ENCODE measurements around the gene HGS. TPM values are rescaled to one million over a fixed set of nuclear protein-coding genes. Genes with fewer than 3 reads are reported as not detected.

HGS gene
- total RNA-seq, 1 donor from 2014 or later: 88.3 TPM

DNA sequence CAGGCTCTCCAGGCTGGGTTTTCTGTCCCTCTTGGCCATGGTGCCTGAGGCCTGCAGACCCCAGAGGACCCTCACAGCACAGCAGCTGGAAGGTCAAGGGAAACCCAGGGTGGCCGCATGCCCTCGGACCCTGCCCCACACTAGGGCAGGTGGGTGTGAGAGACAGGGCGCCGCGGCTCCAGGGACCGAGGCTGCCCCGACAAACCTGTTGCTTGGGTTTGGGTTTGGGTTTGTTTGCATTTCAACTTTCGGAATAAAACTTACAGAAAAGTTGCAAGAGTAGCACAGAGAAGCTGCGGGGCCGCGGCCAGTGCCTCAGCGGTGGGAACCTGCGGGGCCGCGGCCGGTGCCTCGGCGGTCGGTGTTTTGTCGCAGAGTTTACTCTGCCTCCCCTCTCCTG, 7.8 kb downstream of the HGS start:
- ATAC-seq (no peak), DNase-seq (no peak)
- H3K9me3 ChIP-seq: no peaks in the 10 kb centered on the region
- H3K27ac ChIP-seq: no peak overlapping the region
- no peaks in the 10 kb centered on the region for H3K4me1 ChIP-seq
- TF ChIP-seq, protein P1, sequence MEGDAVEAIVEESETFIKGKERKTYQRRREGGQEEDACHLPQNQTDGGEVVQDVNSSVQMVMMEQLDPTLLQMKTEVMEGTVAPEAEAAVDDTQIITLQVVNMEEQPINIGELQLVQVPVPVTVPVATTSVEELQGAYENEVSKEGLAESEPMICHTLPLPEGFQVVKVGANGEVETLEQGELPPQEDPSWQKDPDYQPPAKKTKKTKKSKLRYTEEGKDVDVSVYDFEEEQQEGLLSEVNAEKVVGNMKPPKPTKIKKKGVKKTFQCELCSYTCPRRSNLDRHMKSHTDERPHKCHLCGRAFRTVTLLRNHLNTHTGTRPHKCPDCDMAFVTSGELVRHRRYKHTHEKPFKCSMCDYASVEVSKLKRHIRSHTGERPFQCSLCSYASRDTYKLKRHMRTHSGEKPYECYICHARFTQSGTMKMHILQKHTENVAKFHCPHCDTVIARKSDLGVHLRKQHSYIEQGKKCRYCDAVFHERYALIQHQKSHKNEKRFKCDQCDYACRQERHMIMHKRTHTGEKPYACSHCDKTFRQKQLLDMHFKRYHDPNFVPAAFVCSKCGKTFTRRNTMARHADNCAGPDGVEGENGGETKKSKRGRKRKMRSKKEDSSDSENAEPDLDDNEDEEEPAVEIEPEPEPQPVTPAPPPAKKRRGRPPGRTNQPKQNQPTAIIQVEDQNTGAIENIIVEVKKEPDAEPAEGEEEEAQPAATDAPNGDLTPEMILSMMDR (IDR thresholded peaks at IDR 0.05): no peak
- intact Hi-C loops (cut with DNase I): no loop called here
- no peak overlapping the region for H3K4me3 ChIP-seq
- no peaks in the 10 kb centered on the region for H3K27me3 ChIP-seq
- H3K36me3 ChIP-seq: peaks cover 97% of the 10 kb centered on the region

DNA sequence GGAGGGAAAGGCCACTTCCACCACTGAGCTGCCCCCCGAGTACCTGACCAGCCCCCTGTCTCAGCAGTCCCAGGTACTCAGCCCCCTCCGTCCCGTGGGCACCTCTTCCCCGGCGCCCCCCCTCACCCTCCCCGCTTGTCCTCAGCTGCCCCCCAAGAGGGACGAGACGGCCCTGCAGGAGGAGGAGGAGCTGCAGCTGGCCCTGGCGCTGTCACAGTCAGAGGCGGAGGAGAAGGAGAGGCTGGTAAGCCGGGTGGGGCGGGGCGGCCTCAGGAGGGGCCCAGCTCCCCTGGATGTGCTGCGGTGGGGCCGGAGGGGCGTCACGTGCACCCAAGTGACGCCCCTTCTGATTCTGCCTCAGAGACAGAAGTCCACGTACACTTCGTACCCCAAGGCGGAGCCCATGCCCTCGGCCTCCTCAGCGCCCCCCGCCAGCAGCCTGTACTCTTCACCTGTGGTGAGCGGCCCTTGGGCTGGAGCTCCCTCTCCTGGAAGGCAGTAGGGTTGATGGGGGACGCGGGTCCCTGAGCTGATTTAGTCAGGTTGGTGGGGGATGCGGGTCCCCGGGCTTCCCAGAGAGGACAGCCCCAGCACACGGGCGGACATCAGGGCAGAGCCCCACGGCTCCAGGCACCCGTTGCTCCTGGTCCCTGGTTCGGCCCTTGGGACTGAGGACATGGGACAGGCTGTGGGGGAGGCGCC, 9.8 kb downstream of the HGS start:
- H3K36me3 ChIP-seq: peaks cover 97% of the 10 kb centered on the region

DNA sequence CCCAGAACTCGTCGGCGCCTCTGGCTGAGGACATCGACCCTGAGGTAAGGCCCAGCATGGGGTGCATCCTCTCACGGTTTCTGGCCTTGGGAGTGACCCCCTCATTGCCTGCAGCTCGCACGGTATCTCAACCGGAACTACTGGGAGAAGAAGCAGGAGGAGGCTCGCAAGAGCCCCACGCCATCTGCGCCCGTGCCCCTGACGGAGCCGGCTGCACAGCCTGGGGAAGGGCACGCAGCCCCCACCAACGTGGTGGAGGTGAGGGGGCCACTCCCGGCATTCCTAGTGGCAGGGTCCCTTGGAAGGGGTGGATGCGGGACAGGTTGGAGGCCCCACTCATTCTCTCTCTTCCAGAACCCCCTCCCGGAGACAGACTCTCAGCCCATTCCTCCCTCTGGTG, 11.0 kb downstream of the HGS start:
- no peaks in the 10 kb centered on the region for H3K27me3 ChIP-seq
- H3K9me3 ChIP-seq: no peaks in the 10 kb centered on the region
- ATAC-seq (no peak), DNase-seq (no peak)
- TF ChIP-seq, protein P1 (IDR thresholded peaks at IDR 0.05): no peak
- no peaks in the 10 kb centered on the region for H3K4me1 ChIP-seq
- H3K4me3 ChIP-seq: no peak overlapping the region
- intact Hi-C loops (cut with DNase I): no loop called here
- no peak overlapping the region for H3K27ac ChIP-seq
- peaks cover 97% of the 10 kb centered on the region for H3K36me3 ChIP-seq

More for the DNA sequence above, 9.8 kb downstream of the HGS start:
- TF ChIP-seq, protein P1 (IDR thresholded peaks at IDR 0.05): no peak
- Histone ChIP-seq H3K4me3 (no peak overlapping the region), H3K4me1 (no peaks in the 10 kb centered on the region), H3K9me3 (no peaks in the 10 kb centered on the region), H3K27ac (no peak overlapping the region), H3K27me3 (no peaks in the 10 kb centered on the region)
- no peak for ATAC-seq
- no peak for DNase-seq
- intact Hi-C loops (cut with DNase I): no loop called here

DNA sequence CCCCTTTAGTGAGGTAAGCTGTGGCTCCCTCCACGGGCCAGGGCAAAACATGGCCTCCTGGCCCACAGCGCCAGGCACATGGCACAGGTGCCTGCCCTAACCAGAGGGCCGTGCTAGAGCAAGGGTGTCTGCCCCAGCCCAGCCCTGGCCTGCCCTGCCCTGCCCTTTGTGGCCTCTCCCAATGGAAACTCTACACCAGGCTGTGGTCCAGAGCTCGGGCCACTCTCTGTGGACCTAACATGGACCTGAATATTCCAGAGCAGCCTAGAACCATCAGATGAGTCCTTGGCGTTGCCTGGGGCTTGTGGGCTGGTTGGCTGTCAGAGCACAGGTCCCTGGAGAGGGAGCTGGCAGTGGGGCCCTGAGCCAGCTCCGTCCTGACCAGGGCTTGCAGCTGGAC, 11.4 kb downstream of the HGS start:
- intact Hi-C loops (cut with DNase I): no loop called here
- Histone ChIP-seq H3K27ac (no peak overlapping the region), H3K4me3 (no peak overlapping the region), H3K9me3 (no peaks in the 10 kb centered on the region), H3K36me3 (peaks cover 96% of the 10 kb centered on the region), H3K4me1 (no peaks in the 10 kb centered on the region), H3K27me3 (no peaks in the 10 kb centered on the region)
- ATAC-seq (no peak), DNase-seq (no peak)
- TF ChIP-seq, protein P1 (IDR thresholded peaks at IDR 0.05): no peak

DNA sequence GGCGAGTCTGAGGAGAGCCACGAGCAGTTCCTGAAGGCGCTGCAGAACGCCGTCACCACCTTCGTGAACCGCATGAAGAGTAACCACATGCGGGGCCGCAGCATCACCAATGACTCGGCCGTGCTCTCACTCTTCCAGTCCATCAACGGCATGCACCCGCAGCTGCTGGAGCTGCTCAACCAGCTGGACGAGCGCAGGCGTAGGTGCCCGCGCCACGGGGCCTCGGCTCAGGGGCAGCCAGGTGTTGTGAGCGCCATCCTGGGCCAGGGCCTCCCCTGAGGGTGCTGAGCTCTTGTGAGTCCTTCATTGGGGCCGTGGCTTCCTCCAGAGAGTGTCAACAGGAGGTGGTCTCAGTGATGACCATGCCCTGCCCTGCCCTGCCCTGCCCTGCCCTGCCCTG, 12.0 kb downstream of the HGS start:
- Histone ChIP-seq H3K27ac (no peak overlapping the region), H3K27me3 (no peaks in the 10 kb centered on the region), H3K4me1 (peaks cover 1% of the 10 kb centered on the region), H3K36me3 (peaks cover 93% of the 10 kb centered on the region), H3K9me3 (no peaks in the 10 kb centered on the region), H3K4me3 (no peak overlapping the region)
- DNase-seq (no peak), ATAC-seq (no peak)
- TF ChIP-seq, protein P1 (IDR thresholded peaks at IDR 0.05): no peak
- intact Hi-C loops (cut with DNase I): no loop called here

All from upper lobe of right lung (tissue), 1 donor.